Subcutaneous adipose tissue (tissue), 4 donors: ENCODE data around the gene TAPBPL. TPM values are rescaled to one million over a fixed set of nuclear protein-coding genes. Genes with fewer than 3 reads are reported as not detected.

Experiments
- CTCF ChIP-seq: fragments of 450-650 bp; IDR thresholded peaks from one replicate; pipeline ENCODE4 v1.5.1; 2016; ENCODE audit warnings: low read depth, mild to moderate bottlenecking, control low read depth, antibody characterized with exemption, moderate library complexity
- total RNA-seq, 4 donors: library from RNA; depleted of rRNA; stranded (reverse); fragments of >200 nt; gene quantifications; one replicate each; pipeline ENCODE4 v1.1.0, GENCODE V29; 2016

Gene TAPBPL
- total RNA-seq, 4 donors from 2014 or later, result 17.3 to 26.3 (median 23.4) TPM

GRCh38 chr12:6430124-6430989 lies 21.5 kb upstream of the TAPBPL start:
- no peak for TF ChIP-seq CTCF

GRCh38 chr12:6432991-6433390 lies 18.9 kb upstream of the TAPBPL start:
- no peak for TF ChIP-seq CTCF

- no peak for TF ChIP-seq CTCF
Observed at GRCh38 chr12:6434205-6435140, 17.4 kb upstream of the TAPBPL start.

- TF ChIP-seq CTCF, result no peak
Observed at GRCh38 chr12:6435961-6436715, 15.7 kb upstream of the TAPBPL start.

- TF ChIP-seq CTCF, result no peak
Observed at GRCh38 chr12:6437586-6437985, 14.3 kb upstream of the TAPBPL start.

- no peak for TF ChIP-seq CTCF
Observed at GRCh38 chr12:6438345-6438744, 13.5 kb upstream of the TAPBPL start.

GRCh38 chr12:6440391-6440790 lies 11.5 kb upstream of the TAPBPL start:
- TF ChIP-seq CTCF, result no peak
